ENCODE measurements around the gene MNAT1.

DNA sequence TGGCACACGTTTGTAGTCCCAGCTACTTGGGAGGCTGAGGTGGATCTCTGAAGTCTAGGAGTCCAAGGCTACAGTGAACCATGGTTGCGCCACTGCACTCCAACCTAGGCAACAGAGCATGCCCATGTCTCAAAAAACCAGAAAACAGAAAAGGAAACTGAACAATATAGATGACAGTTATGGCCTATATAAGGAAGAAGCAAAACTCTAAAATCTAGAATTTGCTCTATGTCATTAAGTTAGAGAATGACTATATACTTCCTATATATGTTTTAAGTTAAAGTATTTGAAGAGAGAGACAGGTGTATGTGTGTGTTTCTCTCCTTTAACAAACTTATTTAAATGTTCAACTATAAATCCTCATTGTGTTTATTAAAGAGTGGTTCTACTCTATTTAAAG, 65.8 kb downstream of the MNAT1 start:
- no peak for TF ChIP-seq EZH2 (IDR thresholded peaks at IDR 0.05; ENCODE audit: borderline replicate concordance, low read depth, low read length, severe bottlenecking)
- TF ChIP-seq CTCF (IDR thresholded peaks at IDR 0.05; ENCODE audit: borderline replicate concordance, extremely low read depth, low read length, poor library complexity, severe bottlenecking), result no peak
